Activated CD4-positive, alpha-beta T cell treated with anti-CD3 and anti-CD28 coated beads, Interleukin-2, amount 10 ng/mL, durations not matched to agents 24 days and 14 days (primary cell): ENCODE data around the gene SLC4A7. TPM values are rescaled to one million over a fixed set of nuclear protein-coding genes. Genes with fewer than 3 reads are reported as not detected.
"Not testable (repeated sequence)": the region's sequence is repeated elsewhere in the genome, so short reads cannot be mapped to it uniquely, and the experiment has no call there.

Experiments
- DNase-seq: peaks from one replicate; pipeline ENCODE4 v3.0.0; 2022
- H3K27ac Mint-ChIP-seq: one replicate; pipeline ENCODE4 v1.8.0; 2022; ENCODE audit warnings: mild to moderate bottlenecking, mixed read lengths
- H3K27me3 Mint-ChIP-seq: one replicate; pipeline ENCODE4 v1.8.0; 2022; ENCODE audit warnings: mixed read lengths
- H3K36me3 Mint-ChIP-seq: one replicate; pipeline ENCODE4 v1.8.0; 2022; ENCODE audit warnings: low read depth, mild to moderate bottlenecking, mixed read lengths
- H3K4me1 Mint-ChIP-seq: one replicate; pipeline ENCODE4 v1.8.0; 2021; ENCODE audit warnings: mixed read lengths
- H3K4me3 Mint-ChIP-seq: one replicate; pipeline ENCODE4 v1.8.0; 2022; ENCODE audit warnings: mild to moderate bottlenecking, moderate library complexity, mixed read lengths
- H3K9me3 Mint-ChIP-seq: one replicate; pipeline ENCODE4 v1.8.0; 2021; ENCODE audit warnings: mixed read lengths
- intact Hi-C: fragments of 100-400 bp; cut with micrococcal nuclease; formaldehyde crosslinking; loops from one replicate; pipeline ENCODE4 v1.15.1; 2023
- total RNA-seq: library from RNA; stranded (reverse); gene quantifications from 2 replicates; pipeline ENCODE4 v1.2.3, GENCODE V29; 2022

The SLC4A7 gene
- total RNA-seq, 1 donor from 2014 or later = 69.0 TPM

DNA sequence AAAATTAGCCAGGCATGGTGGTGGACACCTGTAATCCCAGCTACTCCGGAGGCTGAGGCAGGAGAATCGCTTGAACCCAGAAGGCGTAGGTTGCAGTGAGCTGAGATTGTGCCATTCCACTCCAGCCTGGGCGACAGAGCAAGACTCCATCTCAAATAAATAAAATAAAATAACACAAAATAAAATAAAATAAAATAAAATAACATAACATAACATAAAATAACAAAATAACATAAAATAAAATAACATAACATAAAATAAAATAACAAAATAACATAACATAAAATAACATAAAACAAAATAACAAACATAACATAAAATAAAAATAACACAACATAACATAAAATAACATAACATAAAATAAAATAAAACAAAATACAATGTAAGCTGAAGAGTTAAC is 45.8 kb downstream of the SLC4A7 start:
- intact Hi-C loops, H3K27me3 Mint-ChIP-seq, H3K4me1 Mint-ChIP-seq, H3K4me3 Mint-ChIP-seq, H3K27ac Mint-ChIP-seq, DNase-seq: not testable (repeated sequence)
- Mint-ChIP-seq H3K9me3 (peaks cover 15% of the 10 kb centered on the region), H3K36me3 (peaks cover 66% of the 10 kb centered on the region)

DNA sequence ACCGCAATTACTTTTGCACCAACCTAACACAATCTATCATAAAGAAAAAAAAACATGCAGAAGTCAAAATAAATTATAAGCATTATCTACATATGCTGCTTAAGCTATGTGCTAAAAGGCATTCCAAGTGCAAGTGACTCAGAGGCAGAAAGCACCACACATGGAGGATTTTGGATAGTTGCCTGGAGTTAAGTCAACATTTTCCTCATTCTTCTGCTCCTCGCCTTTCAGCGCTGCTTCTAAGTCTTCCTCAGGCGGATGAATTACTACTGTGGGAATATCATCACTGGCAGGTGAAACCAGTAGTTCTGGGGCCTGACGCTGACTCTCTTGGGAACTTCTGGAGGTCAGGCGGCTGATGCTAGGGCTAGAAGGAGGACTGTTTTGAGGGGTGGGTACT is 53.1 kb downstream of the SLC4A7 start:
- H3K4me1 Mint-ChIP-seq = peaks cover 5% of the 10 kb centered on the region
- no peak for DNase-seq
- intact Hi-C loops = no loop called here
- no peaks in the 10 kb centered on the region for H3K27me3 Mint-ChIP-seq
- peaks cover 3% of the 10 kb centered on the region for H3K9me3 Mint-ChIP-seq
- H3K27ac Mint-ChIP-seq = no peak overlapping the region
- peaks cover 64% of the 10 kb centered on the region for H3K36me3 Mint-ChIP-seq
- no peak overlapping the region for H3K4me3 Mint-ChIP-seq

DNA sequence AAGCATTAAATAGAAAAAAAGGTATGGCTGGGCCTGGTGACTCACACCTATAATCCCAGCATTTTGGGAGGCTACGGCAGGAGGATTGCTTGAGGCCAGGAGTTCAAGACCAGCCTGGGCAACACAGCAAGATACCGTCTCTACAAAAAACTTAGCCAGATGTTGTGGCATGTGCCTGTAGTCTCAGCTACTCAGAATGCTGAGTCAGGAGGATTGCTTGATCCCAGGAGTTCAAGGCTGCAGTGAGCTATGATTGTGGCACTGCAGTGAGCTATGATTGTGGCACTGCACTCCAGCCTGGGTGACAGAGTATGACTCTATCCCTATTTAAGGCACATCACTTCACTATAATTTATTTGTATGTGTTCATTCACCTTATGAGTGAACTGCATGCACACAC is 54.3 kb downstream of the SLC4A7 start:
- no peak overlapping the region for H3K4me3 Mint-ChIP-seq
- no peaks in the 10 kb centered on the region for H3K27me3 Mint-ChIP-seq
- no peak for DNase-seq
- no peak overlapping the region for H3K27ac Mint-ChIP-seq
- no peaks in the 10 kb centered on the region for H3K9me3 Mint-ChIP-seq
- intact Hi-C loops = no loop called here
- peaks cover 56% of the 10 kb centered on the region for H3K36me3 Mint-ChIP-seq
- H3K4me1 Mint-ChIP-seq = peaks cover 5% of the 10 kb centered on the region

DNA sequence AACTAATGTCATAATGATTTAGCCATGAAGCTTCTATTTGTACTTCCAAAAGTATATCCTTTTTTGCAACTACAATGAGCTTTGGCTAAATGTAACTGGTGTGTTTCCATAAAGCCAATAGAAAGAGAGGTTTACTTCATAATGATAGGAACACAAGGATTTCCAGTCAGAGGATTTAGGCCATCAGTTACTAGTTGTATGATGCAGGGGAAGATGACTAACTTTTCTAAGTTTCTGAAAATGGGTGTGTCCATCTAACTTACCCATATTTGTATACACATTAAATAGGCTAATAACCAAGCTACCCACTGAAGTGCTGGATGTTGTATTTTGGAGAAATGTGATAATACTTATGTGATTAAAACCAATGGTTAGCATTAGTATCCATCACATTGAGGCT is 55.7 kb downstream of the SLC4A7 start:
- intact Hi-C loops = no loop called here
- no peak overlapping the region for H3K4me3 Mint-ChIP-seq
- H3K9me3 Mint-ChIP-seq = no peaks in the 10 kb centered on the region
- DNase-seq = no peak
- no peak overlapping the region for H3K27ac Mint-ChIP-seq
- peaks cover 6% of the 10 kb centered on the region for H3K4me1 Mint-ChIP-seq
- peaks cover 55% of the 10 kb centered on the region for H3K36me3 Mint-ChIP-seq
- H3K27me3 Mint-ChIP-seq = no peaks in the 10 kb centered on the region

DNA sequence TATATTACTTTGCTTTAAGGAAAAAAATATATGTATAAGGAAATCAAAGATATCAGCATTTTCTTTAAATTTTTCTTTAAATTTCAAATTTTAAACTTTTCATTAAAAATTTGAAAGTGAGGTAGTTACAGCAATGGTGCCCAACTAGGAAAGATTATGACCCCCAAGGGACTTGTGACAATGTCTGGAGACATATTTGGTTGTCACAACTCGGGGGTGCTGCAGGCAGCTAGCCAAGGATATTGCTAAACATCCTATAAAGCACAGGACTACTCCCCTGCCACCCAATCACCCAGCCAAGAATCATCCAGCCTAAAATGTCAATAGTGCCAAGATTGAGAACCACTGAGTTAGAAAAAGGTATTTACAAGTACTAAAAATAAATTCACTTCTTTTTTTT is 57.3 kb downstream of the SLC4A7 start:
- H3K27ac Mint-ChIP-seq = no peak overlapping the region
- H3K9me3 Mint-ChIP-seq = no peaks in the 10 kb centered on the region
- intact Hi-C loops = no loop called here
- H3K36me3 Mint-ChIP-seq = peaks cover 48% of the 10 kb centered on the region
- DNase-seq = no peak
- H3K4me3 Mint-ChIP-seq = no peak overlapping the region
- H3K4me1 Mint-ChIP-seq = peaks cover 7% of the 10 kb centered on the region
- no peaks in the 10 kb centered on the region for H3K27me3 Mint-ChIP-seq

DNA sequence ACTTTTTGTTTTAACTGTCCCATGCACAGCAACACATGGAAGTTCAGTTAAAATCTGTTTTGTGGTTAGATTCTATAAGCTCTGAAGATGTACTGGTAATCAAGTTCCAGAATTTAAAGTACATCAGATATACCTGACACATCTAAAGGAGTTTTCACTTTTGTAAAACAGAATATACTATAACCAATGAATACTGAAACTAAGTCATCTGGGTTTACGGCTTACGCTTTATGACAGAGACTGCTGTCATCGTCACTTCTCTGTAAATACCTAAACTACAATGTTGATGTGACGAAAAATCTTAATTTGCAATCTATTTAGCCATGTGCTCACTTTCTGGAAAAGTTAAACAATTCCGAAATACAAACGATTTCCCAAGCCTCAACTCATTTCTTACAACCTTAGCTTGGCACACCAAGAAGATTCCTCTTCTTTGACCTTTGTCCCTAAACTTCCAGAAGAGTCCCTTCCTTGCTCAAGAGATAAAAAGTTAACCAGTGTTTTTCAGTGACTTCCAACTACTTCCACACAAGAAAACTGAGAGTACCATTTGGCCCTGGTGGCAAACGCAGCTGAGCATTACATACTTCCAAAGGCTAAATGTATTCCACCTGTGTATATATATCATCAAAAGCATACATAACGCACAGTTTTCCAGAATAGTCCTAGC is 58.2 kb downstream of the SLC4A7 start:
- H3K9me3 Mint-ChIP-seq = no peaks in the 10 kb centered on the region
- no peak overlapping the region for H3K27ac Mint-ChIP-seq
- no peaks in the 10 kb centered on the region for H3K27me3 Mint-ChIP-seq
- no peak for DNase-seq
- no peak overlapping the region for H3K4me3 Mint-ChIP-seq
- peaks cover 43% of the 10 kb centered on the region for H3K36me3 Mint-ChIP-seq
- intact Hi-C loops = no loop called here
- peaks cover 7% of the 10 kb centered on the region for H3K4me1 Mint-ChIP-seq

DNA sequence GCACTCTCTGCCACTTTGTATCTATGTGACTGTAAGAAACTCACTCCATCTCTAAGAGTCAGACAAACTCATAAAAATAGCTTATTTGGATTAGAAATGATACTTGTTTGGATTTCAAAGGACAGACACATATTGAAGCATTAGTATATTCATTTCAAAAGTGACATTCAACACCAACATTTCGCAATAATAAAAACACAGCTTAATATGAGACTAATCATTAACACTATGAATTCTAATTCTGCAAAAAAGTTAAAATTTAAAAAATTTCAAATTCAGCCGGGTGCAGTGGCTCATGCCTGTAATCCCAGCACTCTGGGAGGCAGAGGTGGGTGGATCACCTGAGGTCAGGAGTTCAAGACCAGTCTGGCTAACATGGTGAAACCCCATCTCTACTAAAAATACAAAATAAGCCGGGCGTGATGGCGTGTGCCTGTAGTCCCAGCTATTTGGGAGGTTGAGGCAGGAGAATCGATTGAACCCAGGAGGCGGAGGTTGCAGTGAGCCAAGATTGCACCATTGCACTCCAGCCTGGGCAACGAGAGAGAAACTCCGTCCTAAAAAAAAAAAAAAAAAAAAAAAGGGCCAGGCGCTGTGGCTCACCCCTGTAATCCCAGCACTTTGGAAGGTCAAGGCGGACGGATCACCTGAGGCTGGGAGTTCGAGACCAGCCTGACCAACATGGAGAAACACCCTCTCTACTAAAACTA is 59.2 kb downstream of the SLC4A7 start:
- H3K4me1 Mint-ChIP-seq, H3K27ac Mint-ChIP-seq, H3K9me3 Mint-ChIP-seq, intact Hi-C loops, H3K27me3 Mint-ChIP-seq, H3K4me3 Mint-ChIP-seq, DNase-seq: not testable (repeated sequence)
- H3K36me3 Mint-ChIP-seq = peaks cover 43% of the 10 kb centered on the region

DNA sequence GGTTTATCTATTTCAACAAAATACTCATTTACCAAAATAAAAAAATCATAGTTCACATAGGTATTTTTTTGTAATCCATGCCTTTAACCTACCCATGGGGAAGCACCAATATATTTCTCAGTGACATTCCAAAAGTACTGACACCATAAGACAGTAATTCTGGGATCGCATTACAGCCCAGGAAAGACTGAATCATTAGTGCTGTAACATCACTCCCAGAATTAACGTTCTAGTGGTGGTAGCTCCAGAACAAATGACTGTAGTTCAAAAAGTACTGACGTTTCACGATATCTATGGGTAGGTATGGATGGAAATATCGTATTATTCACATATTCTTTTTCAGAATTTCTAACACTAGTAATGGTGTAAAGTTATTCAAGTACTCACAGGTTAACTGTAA is 60.7 kb downstream of the SLC4A7 start:
- Mint-ChIP-seq H3K27me3 (no peaks in the 10 kb centered on the region), H3K9me3 (no peaks in the 10 kb centered on the region), H3K27ac (no peak overlapping the region), H3K36me3 (peaks cover 45% of the 10 kb centered on the region), H3K4me1 (peaks cover 7% of the 10 kb centered on the region), H3K4me3 (no peak overlapping the region)
- DNase-seq = no peak
- intact Hi-C loops = no loop called here

DNA sequence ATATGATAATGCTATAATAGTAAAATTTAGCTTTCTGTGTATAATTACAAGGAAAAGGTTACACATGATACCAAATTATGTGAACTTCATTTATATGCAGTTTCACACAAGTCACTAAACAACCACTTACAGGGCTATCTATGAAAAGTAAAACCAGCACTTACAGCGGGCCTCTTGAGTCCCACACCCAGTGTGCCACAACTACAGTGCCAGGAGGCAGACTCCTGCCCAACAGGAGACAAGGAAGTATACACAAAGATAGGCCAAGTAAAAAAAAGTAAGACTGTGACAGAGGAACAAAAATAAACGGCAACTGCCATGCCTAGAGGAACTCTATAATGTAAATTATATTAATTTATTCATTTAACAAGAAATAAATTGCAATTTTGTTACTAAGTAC is 61.6 kb downstream of the SLC4A7 start:
- Mint-ChIP-seq H3K4me1 (peaks cover 7% of the 10 kb centered on the region), H3K4me3 (no peak overlapping the region), H3K27ac (peak overlapping the region; percentile 51), H3K27me3 (no peaks in the 10 kb centered on the region), H3K36me3 (peaks cover 44% of the 10 kb centered on the region), H3K9me3 (no peaks in the 10 kb centered on the region)
- intact Hi-C loops = no loop called here
- no peak for DNase-seq

DNA sequence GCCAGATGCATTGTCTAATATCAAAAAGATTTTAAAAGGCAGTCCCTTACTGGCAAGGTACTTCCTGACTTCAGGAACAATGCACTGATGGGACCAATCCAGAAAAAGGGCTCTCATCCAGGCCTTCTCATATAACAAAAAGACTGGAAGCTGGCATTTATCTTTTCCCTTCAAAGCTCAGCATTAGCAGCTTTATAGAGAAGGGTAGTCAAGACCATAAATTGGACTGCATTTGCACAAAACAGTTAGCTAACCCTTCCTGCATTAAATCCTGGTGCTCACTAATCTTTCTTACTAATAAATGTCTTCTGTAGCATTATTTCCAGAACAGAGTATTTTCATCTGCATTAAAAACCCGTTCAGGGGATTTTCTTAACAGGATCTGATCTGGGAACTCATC is 69.0 kb downstream of the SLC4A7 start:
- peaks cover 36% of the 10 kb centered on the region for H3K36me3 Mint-ChIP-seq
- no peaks in the 10 kb centered on the region for H3K27me3 Mint-ChIP-seq
- no peak overlapping the region for H3K27ac Mint-ChIP-seq
- H3K4me1 Mint-ChIP-seq = no peaks in the 10 kb centered on the region
- H3K4me3 Mint-ChIP-seq = no peak overlapping the region
- intact Hi-C loops = no loop called here
- DNase-seq = no peak
- H3K9me3 Mint-ChIP-seq = no peaks in the 10 kb centered on the region

DNA sequence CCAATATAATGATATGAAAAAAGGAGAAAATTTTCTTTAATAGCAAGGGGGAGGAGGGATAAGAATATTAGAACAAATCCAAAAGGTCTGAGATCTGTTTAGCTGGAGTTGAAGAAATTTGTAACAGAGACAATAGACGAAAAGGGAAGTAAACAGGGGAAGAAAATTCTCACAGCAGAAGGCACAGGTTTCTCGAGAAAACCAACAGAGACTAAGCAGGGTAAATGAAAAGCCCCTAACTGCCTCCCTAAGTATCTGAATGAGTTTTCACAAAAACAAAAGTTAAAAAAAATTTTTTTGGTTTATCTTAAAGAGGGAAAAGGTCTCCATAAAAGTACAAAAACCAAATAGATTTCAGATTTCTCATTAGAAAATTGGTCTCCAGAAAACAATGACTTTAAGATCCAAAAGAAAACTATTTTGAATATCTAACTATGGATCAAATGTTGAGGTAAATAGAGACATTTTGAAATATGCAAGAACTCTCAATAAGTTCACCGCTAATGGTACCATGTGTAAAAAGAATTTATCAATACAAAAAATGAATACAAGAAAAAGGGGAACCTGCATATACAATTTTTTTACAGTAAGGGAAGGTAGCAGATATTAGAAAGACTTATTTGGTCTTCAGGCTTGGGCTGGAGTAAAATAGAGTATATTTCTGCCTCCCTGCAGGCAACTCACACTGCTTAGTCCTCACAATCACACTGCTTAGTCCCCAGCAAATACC is 91.1 kb downstream of the SLC4A7 start:
- intact Hi-C loops = loop anchor here (2.0 kb wide), 1 partner anchor 16 kb away; no protein-coding TSS in a partner anchor
- no peak overlapping the region for H3K4me3 Mint-ChIP-seq
- peaks cover 38% of the 10 kb centered on the region for H3K36me3 Mint-ChIP-seq
- H3K4me1 Mint-ChIP-seq = peaks cover 10% of the 10 kb centered on the region
- no peaks in the 10 kb centered on the region for H3K27me3 Mint-ChIP-seq
- no peak for DNase-seq
- no peak overlapping the region for H3K27ac Mint-ChIP-seq
- no peaks in the 10 kb centered on the region for H3K9me3 Mint-ChIP-seq

DNA sequence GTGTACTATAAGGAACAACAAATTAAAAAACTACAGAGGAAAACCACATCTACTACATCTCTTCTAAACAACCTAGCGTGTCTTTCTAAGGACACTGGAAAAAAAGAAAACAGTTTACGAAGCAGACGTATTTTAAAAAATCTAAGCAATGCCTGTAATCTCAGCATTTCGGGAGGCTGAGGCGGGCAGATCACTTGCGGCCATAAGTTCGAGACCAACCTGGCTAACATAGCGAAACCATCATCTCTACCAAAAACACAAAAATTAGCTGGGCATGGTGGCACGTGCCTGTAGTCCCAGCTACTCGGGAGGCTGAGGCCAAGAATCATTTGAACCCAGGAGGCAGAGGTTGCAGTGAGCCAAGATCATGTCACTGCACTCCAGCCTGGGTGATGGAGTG is 91.8 kb downstream of the SLC4A7 start:
- H3K27me3 Mint-ChIP-seq, H3K9me3 Mint-ChIP-seq, H3K4me3 Mint-ChIP-seq, DNase-seq, H3K27ac Mint-ChIP-seq: not testable (repeated sequence)
- peaks cover 11% of the 10 kb centered on the region for H3K4me1 Mint-ChIP-seq
- H3K36me3 Mint-ChIP-seq = peaks cover 40% of the 10 kb centered on the region
- intact Hi-C loops = loop anchor here (2.0 kb wide), 1 partner anchor 16 kb away; no protein-coding TSS in a partner anchor

DNA sequence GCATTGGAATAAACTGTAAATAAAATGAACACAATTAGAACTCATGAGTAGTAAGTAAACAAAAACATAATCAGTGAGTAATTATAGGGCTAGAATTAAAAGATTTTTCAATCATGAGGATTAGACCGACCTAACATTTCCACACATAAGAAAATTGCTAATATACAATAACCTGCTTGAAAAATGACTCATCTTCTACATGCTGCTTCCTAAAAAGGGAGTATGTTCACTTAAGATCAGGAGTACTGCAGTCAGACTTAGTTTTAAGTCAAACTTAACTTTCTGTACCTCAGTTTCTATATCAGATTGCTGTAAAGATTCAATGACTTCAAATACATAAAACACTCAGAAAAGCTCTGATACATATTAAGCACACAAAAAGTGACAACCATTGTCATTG is 92.4 kb downstream of the SLC4A7 start:
- H3K9me3 Mint-ChIP-seq = no peaks in the 10 kb centered on the region
- intact Hi-C loops = loop anchor here (2.0 kb wide), 1 partner anchor 15 kb away; no protein-coding TSS in a partner anchor
- no peaks in the 10 kb centered on the region for H3K27me3 Mint-ChIP-seq
- DNase-seq = no peak
- no peak overlapping the region for H3K4me3 Mint-ChIP-seq
- H3K4me1 Mint-ChIP-seq = peaks cover 11% of the 10 kb centered on the region
- peaks cover 38% of the 10 kb centered on the region for H3K36me3 Mint-ChIP-seq
- no peak overlapping the region for H3K27ac Mint-ChIP-seq

DNA sequence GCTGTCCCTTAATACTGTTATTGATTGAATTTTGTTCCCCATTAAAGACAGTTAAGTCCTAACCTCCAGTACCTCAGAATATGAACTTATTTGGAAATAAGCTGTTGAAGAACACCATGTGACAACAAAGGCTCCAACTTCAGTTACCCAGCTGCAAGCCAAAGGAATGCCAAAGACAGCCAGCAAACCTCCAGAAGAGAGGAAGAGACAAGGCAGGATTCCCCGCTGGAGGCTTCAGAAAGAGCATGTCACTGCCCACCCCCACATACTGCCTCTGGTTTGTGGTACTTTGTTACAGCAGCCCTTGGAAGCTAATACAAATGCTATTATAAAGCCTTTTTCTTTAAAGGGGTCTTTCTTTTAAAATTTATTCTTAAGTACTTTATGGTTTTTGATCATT is 96.6 kb downstream of the SLC4A7 start:
- intact Hi-C loops = no loop called here
- H3K36me3 Mint-ChIP-seq = peaks cover 40% of the 10 kb centered on the region

More for the DNA sequence above, 96.6 kb downstream of the SLC4A7 start:
- no peaks in the 10 kb centered on the region for H3K27me3 Mint-ChIP-seq
- no peak overlapping the region for H3K4me3 Mint-ChIP-seq
- H3K9me3 Mint-ChIP-seq = no peaks in the 10 kb centered on the region
- no peak overlapping the region for H3K27ac Mint-ChIP-seq
- DNase-seq = no peak
- peaks cover 3% of the 10 kb centered on the region for H3K4me1 Mint-ChIP-seq
